ENCODE results near the gene CDH4. TPM values are rescaled to one million over a fixed set of nuclear protein-coding genes. Genes with fewer than 3 reads are reported as not detected.

CDH4 gene
- total RNA-seq, 1 experiment from 2014 or later = 5.3 TPM

DNA sequence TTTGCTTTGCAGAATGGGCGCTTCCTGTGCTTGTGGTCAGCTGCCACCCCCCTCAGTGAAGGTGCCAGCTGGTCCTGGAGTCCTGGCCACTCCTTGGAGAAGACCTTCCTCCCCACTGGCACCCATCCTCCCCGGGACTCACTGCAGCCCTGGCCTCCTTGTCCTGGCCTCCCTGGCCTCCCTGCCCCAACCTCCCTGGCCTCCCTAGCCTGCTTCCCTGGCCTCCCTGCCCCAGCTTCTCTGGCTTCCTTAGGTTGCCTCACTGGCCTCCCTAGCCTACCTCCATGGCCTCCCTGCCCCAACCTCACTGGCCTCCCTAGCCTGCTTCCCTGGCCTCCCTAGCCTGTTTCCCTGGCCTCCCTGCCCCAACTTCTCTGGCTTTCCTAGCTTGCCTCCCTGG, 297.8 kb downstream of the CDH4 start:
- Mint-ChIP-seq H3K4me3 (no peak overlapping the region), H3K9me3 (peaks cover 32% of the 10 kb centered on the region), H3K27me3 (ENCODE audit: low read depth) (peaks cover 50% of the 10 kb centered on the region), H3K36me3 (peaks cover 16% of the 10 kb centered on the region), H3K4me1 (no peaks in the 10 kb centered on the region), H3K27ac (no peak overlapping the region)
- ATAC-seq (no peak), DNase-seq (ENCODE audit: low spot score) (no peak)
- POLR2A ChIA-PET = no interaction called here
- CTCF ChIA-PET = no interaction called here
- TF ChIP-seq, protein P1, sequence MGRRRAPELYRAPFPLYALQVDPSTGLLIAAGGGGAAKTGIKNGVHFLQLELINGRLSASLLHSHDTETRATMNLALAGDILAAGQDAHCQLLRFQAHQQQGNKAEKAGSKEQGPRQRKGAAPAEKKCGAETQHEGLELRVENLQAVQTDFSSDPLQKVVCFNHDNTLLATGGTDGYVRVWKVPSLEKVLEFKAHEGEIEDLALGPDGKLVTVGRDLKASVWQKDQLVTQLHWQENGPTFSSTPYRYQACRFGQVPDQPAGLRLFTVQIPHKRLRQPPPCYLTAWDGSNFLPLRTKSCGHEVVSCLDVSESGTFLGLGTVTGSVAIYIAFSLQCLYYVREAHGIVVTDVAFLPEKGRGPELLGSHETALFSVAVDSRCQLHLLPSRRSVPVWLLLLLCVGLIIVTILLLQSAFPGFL (CRISPR knock-in tag; IDR thresholded peaks at IDR 0.05; ENCODE audit: borderline replicate concordance) = no peak
- TF ChIP-seq, protein P2, sequence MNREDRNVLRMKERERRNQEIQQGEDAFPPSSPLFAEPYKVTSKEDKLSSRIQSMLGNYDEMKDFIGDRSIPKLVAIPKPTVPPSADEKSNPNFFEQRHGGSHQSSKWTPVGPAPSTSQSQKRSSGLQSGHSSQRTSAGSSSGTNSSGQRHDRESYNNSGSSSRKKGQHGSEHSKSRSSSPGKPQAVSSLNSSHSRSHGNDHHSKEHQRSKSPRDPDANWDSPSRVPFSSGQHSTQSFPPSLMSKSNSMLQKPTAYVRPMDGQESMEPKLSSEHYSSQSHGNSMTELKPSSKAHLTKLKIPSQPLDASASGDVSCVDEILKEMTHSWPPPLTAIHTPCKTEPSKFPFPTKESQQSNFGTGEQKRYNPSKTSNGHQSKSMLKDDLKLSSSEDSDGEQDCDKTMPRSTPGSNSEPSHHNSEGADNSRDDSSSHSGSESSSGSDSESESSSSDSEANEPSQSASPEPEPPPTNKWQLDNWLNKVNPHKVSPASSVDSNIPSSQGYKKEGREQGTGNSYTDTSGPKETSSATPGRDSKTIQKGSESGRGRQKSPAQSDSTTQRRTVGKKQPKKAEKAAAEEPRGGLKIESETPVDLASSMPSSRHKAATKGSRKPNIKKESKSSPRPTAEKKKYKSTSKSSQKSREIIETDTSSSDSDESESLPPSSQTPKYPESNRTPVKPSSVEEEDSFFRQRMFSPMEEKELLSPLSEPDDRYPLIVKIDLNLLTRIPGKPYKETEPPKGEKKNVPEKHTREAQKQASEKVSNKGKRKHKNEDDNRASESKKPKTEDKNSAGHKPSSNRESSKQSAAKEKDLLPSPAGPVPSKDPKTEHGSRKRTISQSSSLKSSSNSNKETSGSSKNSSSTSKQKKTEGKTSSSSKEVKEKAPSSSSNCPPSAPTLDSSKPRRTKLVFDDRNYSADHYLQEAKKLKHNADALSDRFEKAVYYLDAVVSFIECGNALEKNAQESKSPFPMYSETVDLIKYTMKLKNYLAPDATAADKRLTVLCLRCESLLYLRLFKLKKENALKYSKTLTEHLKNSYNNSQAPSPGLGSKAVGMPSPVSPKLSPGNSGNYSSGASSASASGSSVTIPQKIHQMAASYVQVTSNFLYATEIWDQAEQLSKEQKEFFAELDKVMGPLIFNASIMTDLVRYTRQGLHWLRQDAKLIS (CRISPR knock-in tag; IDR thresholded peaks at IDR 0.05; ENCODE audit: borderline replicate concordance) = no peak

DNA sequence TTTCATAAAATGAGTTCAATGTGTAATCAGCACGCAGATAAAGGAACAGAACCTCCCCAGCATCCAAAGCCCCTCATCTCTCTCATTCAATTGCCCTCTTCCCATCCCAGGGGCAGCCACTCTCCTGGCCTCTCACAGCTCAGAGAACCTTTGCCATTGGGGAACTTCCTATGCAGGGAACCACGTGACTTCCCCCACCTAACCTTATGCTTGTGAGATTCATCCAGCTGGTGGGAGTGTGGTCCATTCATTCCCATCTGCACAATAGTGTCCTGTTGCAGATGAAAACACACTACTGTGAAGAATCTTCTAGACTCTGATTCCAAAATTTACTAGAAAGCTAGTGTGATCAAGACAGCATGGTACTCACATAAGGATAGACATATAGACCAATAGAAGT, 299.3 kb downstream of the CDH4 start:
- no peak overlapping the region for H3K4me3 Mint-ChIP-seq
- ChIA-PET POLR2A (no interaction called here), CTCF (no interaction called here)
- no peak for DNase-seq (ENCODE audit: low spot score)
- H3K36me3 Mint-ChIP-seq = peaks cover 16% of the 10 kb centered on the region
- H3K27ac Mint-ChIP-seq = no peak overlapping the region
- peaks cover 46% of the 10 kb centered on the region for H3K27me3 Mint-ChIP-seq (ENCODE audit: low read depth)
- peaks cover 32% of the 10 kb centered on the region for H3K9me3 Mint-ChIP-seq
- no peaks in the 10 kb centered on the region for H3K4me1 Mint-ChIP-seq
- no peak for ATAC-seq
- TF ChIP-seq, protein P3, sequence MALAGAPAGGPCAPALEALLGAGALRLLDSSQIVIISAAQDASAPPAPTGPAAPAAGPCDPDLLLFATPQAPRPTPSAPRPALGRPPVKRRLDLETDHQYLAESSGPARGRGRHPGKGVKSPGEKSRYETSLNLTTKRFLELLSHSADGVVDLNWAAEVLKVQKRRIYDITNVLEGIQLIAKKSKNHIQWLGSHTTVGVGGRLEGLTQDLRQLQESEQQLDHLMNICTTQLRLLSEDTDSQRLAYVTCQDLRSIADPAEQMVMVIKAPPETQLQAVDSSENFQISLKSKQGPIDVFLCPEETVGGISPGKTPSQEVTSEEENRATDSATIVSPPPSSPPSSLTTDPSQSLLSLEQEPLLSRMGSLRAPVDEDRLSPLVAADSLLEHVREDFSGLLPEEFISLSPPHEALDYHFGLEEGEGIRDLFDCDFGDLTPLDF (CRISPR knock-in tag; IDR thresholded peaks at IDR 0.05) = no peak
- TF ChIP-seq, protein P4, sequence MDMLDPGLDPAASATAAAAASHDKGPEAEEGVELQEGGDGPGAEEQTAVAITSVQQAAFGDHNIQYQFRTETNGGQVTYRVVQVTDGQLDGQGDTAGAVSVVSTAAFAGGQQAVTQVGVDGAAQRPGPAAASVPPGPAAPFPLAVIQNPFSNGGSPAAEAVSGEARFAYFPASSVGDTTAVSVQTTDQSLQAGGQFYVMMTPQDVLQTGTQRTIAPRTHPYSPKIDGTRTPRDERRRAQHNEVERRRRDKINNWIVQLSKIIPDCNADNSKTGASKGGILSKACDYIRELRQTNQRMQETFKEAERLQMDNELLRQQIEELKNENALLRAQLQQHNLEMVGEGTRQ (CRISPR knock-in tag; IDR thresholded peaks at IDR 0.05) = no peak
- TF ChIP-seq ZNF219 (CRISPR knock-in tag; IDR thresholded peaks at IDR 0.05; ENCODE audit: borderline replicate concordance) (no peak), ZNF416 (CRISPR knock-in tag; IDR thresholded peaks at IDR 0.05) (no peak), MYBL2 (CRISPR knock-in tag; IDR thresholded peaks at IDR 0.05) (no peak), ETV6 (CRISPR knock-in tag; IDR thresholded peaks at IDR 0.05) (no peak)

DNA sequence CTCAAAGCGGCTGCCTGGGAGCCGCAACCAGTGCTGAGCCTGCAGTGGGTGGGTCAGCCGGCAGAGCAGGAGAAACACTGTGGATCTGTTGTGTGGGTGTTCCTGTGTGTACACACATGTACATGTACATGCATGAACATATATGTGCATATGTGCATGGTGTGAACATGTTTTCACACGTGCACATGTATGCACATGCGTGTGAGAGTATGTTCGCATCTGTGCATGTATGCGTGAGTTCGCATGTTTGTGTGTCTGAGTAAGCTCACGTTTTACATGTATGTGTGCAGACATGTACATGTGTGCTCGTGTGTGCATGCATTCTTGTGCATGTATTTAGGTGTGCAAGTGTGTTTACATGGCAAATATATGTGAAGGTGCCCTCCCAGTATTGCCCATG, 302.6 kb downstream of the CDH4 start:
- H3K27ac Mint-ChIP-seq = no peak overlapping the region
- peaks cover 32% of the 10 kb centered on the region for H3K9me3 Mint-ChIP-seq
- DNase-seq (ENCODE audit: low spot score) = no peak
- peaks cover 16% of the 10 kb centered on the region for H3K36me3 Mint-ChIP-seq
- ATAC-seq = no peak
- H3K27me3 Mint-ChIP-seq (ENCODE audit: low read depth) = peaks cover 41% of the 10 kb centered on the region
- H3K4me3 Mint-ChIP-seq = no peak overlapping the region
- peaks cover 9% of the 10 kb centered on the region for H3K4me1 Mint-ChIP-seq
- ChIA-PET CTCF (no interaction called here), POLR2A (no interaction called here)
- TF ChIP-seq, protein P5, sequence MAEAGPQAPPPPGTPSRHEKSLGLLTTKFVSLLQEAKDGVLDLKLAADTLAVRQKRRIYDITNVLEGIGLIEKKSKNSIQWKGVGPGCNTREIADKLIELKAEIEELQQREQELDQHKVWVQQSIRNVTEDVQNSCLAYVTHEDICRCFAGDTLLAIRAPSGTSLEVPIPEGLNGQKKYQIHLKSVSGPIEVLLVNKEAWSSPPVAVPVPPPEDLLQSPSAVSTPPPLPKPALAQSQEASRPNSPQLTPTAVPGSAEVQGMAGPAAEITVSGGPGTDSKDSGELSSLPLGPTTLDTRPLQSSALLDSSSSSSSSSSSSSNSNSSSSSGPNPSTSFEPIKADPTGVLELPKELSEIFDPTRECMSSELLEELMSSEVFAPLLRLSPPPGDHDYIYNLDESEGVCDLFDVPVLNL (CRISPR knock-in tag; IDR thresholded peaks at IDR 0.05; ENCODE audit: borderline replicate concordance, low read depth) = no peak
- TF ChIP-seq JAZF1 (CRISPR knock-in tag; IDR thresholded peaks at IDR 0.05) (no peak), ELF4 (CRISPR knock-in tag; IDR thresholded peaks at IDR 0.05; ENCODE audit: low read depth) (no peak), OVOL2 (CRISPR knock-in tag; IDR thresholded peaks at IDR 0.05; ENCODE audit: borderline replicate concordance) (no peak), ZNF263 (CRISPR knock-in tag; IDR thresholded peaks at IDR 0.05; ENCODE audit: low read depth) (no peak), ZNF121 (CRISPR knock-in tag; IDR thresholded peaks at IDR 0.05) (no peak)
- TF ChIP-seq, protein P6, sequence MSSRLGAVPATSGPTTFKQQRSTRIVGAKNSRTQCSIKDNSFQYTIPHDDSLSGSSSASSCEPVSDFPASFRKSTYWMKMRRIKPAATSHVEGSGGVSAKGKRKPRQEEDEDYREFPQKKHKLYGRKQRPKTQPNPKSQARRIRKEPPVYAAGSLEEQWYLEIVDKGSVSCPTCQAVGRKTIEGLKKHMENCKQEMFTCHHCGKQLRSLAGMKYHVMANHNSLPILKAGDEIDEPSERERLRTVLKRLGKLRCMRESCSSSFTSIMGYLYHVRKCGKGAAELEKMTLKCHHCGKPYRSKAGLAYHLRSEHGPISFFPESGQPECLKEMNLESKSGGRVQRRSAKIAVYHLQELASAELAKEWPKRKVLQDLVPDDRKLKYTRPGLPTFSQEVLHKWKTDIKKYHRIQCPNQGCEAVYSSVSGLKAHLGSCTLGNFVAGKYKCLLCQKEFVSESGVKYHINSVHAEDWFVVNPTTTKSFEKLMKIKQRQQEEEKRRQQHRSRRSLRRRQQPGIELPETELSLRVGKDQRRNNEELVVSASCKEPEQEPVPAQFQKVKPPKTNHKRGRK (CRISPR knock-in tag; IDR thresholded peaks at IDR 0.05; ENCODE audit: borderline replicate concordance) = no peak
- TF ChIP-seq, protein P7, sequence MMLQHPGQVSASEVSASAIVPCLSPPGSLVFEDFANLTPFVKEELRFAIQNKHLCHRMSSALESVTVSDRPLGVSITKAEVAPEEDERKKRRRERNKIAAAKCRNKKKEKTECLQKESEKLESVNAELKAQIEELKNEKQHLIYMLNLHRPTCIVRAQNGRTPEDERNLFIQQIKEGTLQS (CRISPR knock-in tag; conservative IDR thresholded peaks at IDR 0.05) = no peak
- TF ChIP-seq, protein P8, sequence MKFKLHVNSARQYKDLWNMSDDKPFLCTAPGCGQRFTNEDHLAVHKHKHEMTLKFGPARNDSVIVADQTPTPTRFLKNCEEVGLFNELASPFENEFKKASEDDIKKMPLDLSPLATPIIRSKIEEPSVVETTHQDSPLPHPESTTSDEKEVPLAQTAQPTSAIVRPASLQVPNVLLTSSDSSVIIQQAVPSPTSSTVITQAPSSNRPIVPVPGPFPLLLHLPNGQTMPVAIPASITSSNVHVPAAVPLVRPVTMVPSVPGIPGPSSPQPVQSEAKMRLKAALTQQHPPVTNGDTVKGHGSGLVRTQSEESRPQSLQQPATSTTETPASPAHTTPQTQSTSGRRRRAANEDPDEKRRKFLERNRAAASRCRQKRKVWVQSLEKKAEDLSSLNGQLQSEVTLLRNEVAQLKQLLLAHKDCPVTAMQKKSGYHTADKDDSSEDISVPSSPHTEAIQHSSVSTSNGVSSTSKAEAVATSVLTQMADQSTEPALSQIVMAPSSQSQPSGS (CRISPR knock-in tag; IDR thresholded peaks at IDR 0.05; ENCODE audit: borderline replicate concordance, low read depth) = no peak
